Keratinocyte (primary cell): Measurements from ENCODE around the gene ARID1B.

Experiments
- CTCF ChIP-seq, 3 experiments: IDR thresholded peaks in 1 of 3; conservative IDR thresholded peaks in 1 of 3; optimal IDR thresholded peaks in 1 of 3; 2 replicates in 2 of 3; 3 replicates in 1 of 3; pipeline versions ENCODE3 to v1.5.1; 2011; ENCODE audit warnings: low read length in 3 of 3, mild to moderate bottlenecking in 3 of 3, moderate library complexity in 2 of 3, control low read depth in 1 of 3, inconsistent platforms in 1 of 3; ENCODE audit not compliant: insufficient read depth in 2 of 3; ENCODE audit errors: extremely low read depth in 1 of 3
- EZH2 ChIP-seq: IDR thresholded peaks from one replicate; pipeline ENCODE4 v1.6.1; 2012; ENCODE audit warnings: inconsistent platforms, mild to moderate bottlenecking, low read length, moderate library complexity

- TF ChIP-seq CTCF (optimal IDR thresholded peaks at IDR 0.05 in 1 of 3, IDR thresholded peaks at IDR 0.05 in 1 of 3, conservative IDR thresholded peaks at IDR 0.05 in 1 of 3; ENCODE audit: extremely low read depth in 1 of 3, insufficient read depth in 2 of 3, low read length in 3 of 3) (no peak), EZH2 (no peak)
Measured at GRCh38 chr6:156928972-156929371, 151.8 kb downstream of the ARID1B start.
